HG03558 (cell line): ENCODE results near the gene DENND1A.

Experiments used
- ATAC-seq: cut with Tn5 transposase; IDR thresholded peaks from one replicate; pipeline ENCODE4 v1.9.1; 2021; ENCODE audit warnings: moderate number of reproducible peaks; ENCODE audit not compliant: unreplicated experiment; ENCODE audit errors: extremely low read depth

DENND1A gene

GRCh38 chr9:123425836-123426365 is 504.0 kb downstream of the DENND1A start:
- no peak for ATAC-seq

- no peak for ATAC-seq
Observed at GRCh38 chr9:123425261-123425821, 504.6 kb downstream of the DENND1A start.

- no peak for ATAC-seq
Observed at GRCh38 chr9:123424552-123425225, 505.2 kb downstream of the DENND1A start.

GRCh38 chr9:123424131-123424530 is 505.8 kb downstream of the DENND1A start:
- no peak for ATAC-seq

- ATAC-seq = no peak
Observed at GRCh38 chr9:123423311-123423640, 506.6 kb downstream of the DENND1A start.

GRCh38 chr9:123422635-123423310 is 507.2 kb downstream of the DENND1A start:
- no peak for ATAC-seq

- ATAC-seq = no peak
Observed at GRCh38 chr9:123421801-123422455, 508.0 kb downstream of the DENND1A start.

- ATAC-seq = no peak
Observed at GRCh38 chr9:123421186-123421585, 508.7 kb downstream of the DENND1A start.

- ATAC-seq = no peak
Observed at GRCh38 chr9:123420592-123421111, 509.3 kb downstream of the DENND1A start.

- ATAC-seq = no peak
Observed at GRCh38 chr9:123419721-123420591, 510.0 kb downstream of the DENND1A start.

- no peak for ATAC-seq
Observed at GRCh38 chr9:123419091-123419490, 510.8 kb downstream of the DENND1A start.

GRCh38 chr9:123418506-123418905 is 511.4 kb downstream of the DENND1A start:
- ATAC-seq = no peak

GRCh38 chr9:123418052-123418430 is 511.9 kb downstream of the DENND1A start:
- no peak for ATAC-seq

GRCh38 chr9:123417289-123418051 is 512.5 kb downstream of the DENND1A start:
- no peak for ATAC-seq

GRCh38 chr9:123416176-123416575 is 513.8 kb downstream of the DENND1A start:
- ATAC-seq = no peak

GRCh38 chr9:123414936-123415930 is 514.7 kb downstream of the DENND1A start:
- ATAC-seq = no peak

GRCh38 chr9:123414204-123414603 is 515.7 kb downstream of the DENND1A start:
- no peak for ATAC-seq
